NCI-H460 (cell line): Measurements from ENCODE around the gene RBM33. TPM values are rescaled to one million over a fixed set of nuclear protein-coding genes. Genes with fewer than 3 reads are reported as not detected.

Source experiments
- DNase-seq: peaks from one replicate; pipeline ENCODE4 v3.0.0-alpha.2; 2016; ENCODE audit warnings: low read depth; ENCODE audit errors: extremely low read depth
- total RNA-seq: library from RNA; depleted of rRNA; stranded (reverse); fragments of >200 nt; shearing (Covaris generic); gene quantifications from 2 replicates; pipeline ENCODE4 v1.2.3, GENCODE V29; 2014

Gene RBM33
- total RNA-seq, 1 experiment from 2014 or later = 20.9 TPM

DNA sequence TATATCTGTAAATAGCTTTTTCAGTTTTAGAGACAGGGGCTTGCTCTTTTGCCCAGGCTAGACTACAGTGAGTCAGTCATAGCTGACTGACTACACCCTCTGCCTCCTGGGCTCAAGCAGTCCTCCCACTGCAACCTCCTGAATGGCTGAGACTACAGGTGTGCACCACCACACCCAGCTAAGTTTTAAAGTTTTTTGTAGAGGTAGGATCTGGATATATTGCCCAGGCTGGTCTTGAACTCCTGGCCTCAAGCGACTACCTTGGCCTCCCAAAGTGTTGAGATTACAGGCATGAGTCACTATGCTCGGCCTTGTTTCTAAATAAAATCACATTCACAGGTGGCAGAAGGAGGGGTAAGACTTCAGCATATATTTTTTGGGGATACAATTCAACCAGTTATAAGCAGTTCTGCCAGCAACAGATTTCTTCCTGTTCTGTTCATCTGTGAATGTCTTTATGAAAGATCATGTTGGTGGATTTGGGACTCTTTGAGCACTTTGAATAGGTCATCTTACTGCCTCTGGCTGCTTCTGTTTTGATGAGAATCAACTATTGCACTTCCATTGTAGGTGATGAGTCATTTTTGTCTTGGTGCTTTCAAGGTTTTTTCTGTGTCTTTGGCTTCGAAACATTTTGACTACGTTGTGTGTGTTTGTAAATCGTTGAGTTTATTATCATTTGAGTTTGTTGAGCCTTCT is 15.7 kb downstream of the RBM33 start:
- no peak for DNase-seq

DNA sequence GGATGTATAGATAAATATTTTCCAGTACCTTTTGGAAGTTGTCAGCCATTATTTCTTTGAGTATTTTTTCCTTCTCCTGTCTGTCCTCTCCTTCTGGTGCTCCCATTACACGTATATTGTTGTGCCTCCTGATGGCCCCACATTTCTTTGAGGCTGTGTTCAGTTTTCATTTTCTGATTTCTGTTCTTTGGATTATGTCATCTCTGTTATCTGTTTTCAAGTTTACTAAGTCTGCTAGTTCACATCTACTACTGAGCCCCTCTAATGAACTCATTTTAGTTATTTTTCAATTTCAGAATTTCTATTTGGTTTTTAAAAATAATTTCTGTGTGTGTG is 16.3 kb downstream of the RBM33 start:
- no peak for DNase-seq

DNA sequence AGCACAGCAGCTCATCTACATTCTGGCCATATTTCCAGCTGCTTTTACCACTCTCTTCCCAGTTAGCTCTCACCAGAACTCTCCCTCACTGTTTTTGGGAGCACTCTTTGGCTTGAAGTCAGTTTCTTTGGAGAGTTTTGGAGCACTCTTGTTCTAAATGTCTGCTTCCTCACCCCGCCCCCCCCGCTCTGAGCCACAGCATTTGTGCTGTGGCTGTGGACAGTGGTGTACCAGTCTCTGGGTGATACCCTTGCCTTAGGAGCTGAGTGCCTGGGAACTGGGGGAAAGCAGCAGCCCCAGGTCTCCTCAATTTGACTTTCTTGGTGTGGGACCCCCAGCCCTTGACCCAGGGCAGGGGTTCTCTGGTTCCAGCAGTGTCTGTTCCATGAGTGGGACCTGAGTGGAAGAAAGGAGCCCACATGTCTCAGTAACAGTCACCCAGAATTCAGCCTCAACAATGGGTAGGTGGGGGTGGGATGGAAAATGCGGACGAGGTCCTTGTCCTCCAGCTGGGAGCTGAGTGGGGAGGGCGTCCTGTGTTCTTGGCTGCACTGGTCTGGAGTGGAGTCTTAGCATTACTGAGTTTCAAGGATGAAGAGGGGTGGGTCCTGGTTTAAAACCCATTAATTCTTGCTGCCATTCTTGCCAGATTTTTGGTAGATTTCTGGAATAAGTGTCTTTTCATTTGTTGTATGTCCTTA is 18.0 kb downstream of the RBM33 start:
- DNase-seq = no peak

DNA sequence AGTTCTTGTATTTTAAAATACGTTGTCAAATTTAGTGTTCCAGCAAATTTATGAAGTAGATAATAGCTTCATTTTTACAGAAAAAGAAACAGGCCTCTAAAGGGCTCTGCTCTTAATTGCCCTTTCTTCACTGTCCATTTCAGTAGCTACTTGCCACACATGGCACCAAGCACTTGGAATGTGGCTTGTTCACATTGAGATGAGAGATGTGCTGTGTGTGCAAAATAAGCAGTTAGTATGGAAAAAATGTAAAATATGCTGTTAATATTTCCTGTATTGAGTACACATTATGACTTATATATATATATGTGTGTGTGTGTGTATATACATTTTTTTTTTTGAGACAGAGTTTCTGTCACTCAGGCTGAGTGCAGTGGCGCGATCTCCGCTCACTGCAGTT is 19.5 kb downstream of the RBM33 start:
- DNase-seq = no peak

DNA sequence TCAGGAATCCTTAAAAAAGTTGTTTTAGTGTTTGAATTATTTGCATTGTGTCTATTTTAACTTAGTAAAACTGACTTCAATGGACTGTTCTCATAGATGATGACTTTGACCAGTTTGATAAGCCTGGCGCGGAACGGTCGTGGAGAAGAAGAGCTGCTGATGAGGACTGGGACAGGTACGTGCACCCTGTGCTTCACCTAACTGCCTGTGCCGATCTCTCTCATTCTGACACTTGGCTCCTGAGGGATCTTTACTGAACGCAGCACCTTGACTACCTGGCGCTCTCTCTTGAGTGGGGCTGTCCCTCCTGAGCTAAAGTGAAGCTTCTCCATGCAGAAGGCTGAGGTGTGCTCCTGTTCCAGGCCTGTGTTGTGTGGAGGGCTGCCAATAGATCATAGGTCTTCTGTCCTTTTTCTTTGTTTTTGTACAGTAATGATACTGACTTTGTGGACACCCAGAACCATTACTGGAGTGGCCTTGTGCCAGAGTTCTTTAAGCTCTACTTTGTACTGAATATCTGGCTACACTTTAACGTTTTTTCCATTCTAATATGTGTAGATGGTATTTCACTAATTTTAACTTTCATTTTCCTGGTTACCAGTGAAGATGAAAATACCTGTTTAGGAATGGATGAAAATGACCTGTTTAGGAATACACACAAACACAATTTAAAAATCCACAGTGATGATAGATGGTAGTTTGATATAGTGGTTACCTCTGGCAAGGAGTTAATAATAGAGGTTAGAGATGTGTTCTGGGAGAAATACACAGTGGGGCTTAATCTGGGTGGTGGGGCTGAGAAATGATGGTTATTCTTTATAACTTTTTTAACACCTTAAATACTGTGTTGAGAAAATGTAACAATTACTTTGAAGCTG is 20.9 kb downstream of the RBM33 start:
- no peak for DNase-seq

DNA sequence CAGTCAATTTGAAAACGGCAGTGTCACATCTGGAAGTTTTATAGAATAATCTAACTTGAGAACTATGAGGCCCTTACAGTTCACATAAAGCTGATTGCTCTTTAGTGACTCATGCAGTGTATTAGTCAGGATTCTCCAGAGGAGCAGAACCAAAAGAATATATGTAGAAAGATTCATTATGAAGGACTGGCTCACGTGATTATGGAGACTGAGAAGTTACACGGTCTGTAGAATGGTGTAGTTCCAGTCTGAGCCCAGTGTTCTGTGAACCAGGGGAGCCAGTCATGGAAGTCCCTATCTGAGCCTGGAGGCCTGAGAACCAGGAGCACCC is 21.5 kb downstream of the RBM33 start:
- peak; percentile 31 for DNase-seq

DNA sequence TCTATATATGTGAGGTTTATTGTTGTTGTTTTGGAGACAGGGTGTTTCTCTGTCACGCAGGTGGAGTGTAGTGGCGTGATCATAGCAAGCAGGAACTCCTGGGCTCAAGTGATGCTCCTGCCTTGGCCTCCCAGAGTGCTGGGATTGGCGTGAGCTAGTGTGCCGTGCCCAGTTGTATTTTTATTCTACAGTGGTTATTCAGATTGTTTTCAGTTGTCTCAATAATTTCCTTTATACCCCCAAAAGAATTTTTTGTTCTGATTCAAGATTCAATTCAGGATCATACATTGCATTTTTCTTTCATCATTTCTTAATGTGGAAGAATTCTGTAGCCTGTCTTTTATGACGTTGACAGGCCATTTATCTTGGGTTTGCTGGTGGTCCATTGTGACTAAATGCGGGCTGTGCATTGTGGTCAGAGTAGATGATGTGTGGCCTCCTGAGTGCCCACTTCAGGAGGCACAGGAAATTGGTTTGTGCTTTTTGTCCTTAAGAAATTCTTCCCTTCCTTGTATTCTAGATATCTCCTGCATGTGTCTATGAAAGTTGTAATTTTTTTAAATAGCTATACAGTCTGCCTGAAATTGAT is 22.9 kb downstream of the RBM33 start:
- DNase-seq = no peak

DNA sequence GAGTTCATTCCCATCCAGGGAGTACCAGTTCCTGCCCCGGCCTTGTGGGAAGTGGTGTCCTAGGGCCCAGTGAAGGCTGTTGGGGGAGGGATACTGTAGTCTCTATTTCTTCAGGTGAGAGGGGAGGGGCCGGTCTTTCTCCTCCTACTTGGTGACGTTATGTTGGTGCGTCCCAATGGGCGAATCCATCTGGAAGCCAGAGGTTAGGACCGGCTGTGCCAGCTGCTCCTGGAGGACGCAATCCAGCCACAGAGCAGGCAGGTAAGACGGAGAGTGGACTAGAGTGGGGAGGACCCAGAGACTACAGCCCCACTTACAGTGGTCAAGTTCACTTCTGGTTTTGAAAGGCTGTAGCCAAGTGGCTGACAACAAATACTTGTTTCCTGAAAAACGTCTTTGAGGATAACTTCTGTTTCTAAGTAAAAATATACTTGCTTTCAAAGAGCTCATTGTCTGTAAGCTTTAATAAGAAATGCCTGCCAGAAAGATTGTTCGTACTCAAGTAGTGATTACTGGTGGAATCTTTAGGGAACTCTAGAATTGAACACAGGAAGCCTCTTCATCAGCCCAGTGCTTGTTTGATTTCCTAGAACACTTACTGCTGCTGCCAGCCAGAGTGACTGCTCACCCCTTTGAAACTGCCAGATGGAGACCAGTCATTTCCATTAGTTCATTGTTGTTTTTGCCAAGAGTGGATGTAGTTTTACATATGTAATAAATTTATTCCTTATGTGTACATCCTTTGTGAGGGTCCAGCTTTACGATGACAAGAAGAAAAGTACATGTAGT is 25.4 kb downstream of the RBM33 start:
- DNase-seq = no peak

DNA sequence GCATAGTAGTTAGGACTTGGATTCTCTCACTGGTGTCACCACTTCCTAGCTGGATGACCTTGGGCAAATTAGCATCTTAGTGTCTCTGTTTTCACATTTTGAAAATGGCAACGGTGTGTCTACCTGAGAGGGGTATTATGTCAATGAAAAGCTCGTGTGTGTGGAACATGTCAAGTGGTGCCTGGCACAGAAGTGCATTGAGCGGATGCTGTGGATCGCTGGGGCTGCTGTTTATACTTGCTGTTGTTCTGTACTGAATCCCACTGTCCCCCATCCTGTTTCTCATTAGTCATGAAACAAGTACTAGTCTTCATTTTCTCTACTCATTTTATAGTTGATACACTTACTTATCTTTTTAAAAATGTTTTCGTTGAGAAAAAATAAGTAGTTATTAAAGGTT is 26.1 kb downstream of the RBM33 start:
- no peak for DNase-seq

DNA sequence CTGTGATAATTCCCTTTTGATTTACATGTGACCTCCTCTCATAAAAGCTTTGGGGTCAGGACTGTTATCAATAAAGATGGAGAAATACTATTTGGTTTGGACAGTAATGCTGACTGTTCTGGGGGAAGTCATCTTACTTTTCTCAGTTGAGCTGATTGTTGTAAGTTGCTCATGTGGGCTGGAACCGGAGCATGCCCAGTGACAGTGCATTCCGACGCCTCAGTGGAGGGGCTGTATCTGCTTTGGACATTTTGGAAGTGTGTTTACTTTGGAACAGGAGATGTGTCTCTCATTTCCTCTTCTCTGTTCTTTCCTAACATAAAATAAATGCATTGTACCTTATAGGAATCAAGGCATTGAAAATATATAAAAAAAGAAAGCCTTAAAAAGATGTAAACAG is 30.1 kb downstream of the RBM33 start:
- DNase-seq = no peak

DNA sequence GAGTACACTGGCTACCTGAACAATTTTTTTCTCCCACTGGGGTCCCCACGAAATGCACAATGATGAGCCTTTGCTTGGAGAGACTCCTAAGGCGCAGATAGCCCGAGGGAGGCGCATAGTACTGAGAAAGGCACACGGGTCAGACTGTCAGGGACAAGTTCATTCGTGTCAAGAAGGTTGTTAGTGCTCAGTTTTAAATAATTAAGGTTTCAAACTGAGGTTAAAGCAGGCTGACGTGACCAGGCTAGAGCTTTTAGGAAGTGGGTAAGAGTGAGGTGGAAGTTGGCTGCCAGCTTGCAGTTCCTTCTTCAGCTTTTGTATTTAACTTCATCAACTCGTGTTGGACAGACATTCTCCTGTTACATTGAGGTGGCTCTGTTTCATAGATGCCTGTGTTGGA is 31.6 kb downstream of the RBM33 start:
- no peak for DNase-seq

DNA sequence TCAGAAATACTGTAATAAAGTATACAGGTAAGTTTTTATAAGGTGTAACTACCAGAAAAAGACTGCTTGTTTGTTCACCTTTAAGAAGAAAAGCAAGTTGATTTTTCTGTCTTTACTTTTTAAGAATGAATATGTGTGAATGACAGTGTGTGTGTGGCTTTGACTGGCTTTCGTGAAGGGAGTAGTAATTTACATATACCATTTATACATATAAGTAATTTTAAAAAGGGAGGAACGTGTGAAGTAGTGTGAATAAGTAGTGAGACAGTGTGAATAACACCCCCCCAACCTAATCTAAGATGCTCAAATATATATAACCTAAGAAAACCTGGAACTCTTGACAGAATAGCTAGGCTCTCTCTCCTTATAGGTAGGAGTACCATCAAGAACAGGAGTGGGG is 33.2 kb downstream of the RBM33 start:
- DNase-seq = no peak

DNA sequence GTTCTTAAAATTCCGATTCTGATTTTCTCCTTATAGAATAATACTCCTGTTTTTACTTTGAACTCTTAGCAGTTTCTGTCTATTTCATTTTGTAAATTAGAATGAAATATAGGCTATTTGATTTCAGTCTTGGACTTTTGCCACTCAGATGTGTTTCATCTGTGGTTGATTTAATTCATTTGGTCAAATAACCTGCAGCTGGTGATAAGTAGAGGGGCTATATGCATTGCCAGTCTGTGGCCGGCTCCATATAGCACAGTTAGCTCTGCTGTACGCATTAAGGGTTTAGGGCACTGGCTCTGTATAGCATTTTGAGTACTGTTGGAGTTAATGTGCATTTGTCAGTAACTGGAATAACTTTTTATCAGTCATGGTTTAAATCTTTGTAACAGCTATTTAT is 35.7 kb downstream of the RBM33 start:
- no peak for DNase-seq

DNA sequence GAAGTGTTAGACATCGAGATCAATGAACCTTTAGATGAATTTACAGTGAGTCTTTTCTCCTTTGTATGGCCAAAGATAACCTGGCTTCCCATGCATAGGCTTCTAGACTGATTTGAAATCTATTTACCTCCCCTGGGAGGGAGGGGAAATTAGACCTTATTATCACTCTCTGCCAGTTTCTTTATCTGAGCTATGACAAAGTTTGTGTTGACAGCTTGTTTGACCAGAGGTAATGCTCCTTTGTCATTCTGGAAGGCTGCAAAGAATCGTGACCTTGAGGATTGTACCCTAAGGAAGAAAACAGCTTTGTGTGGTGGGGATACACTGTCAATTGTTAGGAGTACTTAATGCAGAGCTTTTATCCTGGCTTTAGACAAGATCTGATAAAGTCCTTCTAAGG is 36.4 kb downstream of the RBM33 start:
- DNase-seq = no peak

DNA sequence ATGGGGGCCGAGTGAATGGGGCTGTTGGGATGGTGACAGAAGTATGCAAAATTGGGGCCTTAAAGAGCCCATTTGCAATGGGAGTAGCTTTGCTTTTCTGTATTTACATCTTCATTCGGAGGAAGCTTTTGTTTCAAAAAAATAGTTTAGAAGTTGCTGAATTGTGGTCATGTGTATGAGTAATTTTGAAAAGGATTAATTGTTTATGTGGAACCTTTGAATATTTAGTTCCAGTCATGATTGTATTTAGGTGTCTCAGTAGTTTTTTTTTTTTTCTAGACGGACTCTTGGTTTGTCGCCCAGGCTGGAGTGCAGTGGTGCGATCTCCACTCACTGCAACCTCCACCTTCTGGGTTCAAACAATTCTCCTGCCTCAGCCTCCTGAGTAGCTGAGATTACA is 37.2 kb downstream of the RBM33 start:
- DNase-seq = no peak

DNA sequence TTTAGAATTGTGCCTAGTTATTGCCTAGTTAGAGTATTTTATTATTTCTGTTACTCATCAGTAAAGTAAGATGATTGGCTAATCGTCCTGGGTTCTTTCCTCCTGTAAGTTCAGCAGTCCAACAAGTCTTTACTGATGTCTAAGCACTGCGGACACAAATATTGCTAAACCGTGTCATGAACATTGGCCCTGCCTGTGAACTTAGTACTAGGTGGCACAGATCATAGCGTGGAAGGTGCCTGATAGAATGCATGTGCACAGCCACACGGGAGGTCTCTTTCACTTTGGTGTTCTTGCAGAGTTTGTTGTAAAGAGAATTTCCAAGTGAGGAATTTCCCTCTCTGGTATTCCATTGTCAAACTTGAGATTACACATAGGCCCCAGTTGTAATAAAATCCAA is 38.0 kb downstream of the RBM33 start:
- DNase-seq = no peak

DNA sequence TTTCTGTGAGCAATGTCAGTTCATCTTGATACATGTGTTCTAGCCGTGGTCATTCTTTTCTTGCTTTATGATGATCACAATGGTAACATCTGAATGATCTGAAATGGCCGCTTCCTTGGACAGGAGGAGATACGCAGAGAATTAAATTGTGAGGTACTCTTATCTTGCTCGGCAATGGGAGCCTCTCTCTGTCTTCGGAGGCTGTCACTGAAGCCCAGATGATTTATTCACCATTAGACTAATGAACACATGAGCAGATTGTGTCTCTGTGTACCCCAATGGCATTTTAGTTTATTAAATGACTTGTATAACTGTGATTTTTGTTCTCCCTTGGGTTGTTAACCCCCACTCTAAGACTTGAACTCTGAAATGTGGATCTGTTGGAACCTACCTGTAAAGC is 38.6 kb downstream of the RBM33 start:
- no peak for DNase-seq

DNA sequence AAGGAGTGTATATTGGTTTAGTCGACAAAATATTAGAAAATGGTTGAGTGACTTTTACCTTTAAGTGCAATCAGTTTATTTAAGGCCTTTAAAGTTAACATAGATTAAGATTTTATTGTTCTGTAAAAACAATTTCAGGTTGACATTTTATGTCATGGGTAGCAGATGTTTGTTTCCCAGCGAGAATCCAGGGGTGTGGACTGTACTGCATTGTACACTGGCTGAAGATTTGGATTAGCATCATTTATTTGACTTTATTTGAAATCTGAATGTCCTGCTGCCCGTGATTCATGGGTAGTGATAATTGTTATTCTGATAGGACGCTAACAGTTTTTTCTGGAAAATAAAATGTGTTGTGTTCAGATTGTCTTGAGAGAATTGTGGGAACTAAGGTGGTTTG is 39.3 kb downstream of the RBM33 start:
- DNase-seq = no peak

DNA sequence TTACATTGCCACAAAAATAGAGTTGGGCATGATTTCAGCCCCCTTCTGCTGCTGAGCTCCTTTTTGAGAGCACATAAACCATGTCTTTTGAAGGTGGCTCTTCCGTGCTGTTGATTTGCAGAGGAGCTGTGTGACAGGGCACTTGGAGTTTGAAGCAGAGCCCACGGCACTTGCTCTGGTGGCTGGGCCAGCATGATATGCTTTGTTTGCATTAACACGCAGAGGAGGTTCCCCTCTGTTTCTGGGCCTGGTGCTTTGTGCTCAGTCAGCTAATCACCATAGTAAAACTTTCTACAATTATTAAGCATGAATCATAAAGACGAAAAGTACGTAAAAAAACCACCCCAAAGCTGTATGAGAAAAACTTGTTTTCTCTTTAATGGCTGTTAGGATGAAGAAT is 40.1 kb downstream of the RBM33 start:
- no peak for DNase-seq

DNA sequence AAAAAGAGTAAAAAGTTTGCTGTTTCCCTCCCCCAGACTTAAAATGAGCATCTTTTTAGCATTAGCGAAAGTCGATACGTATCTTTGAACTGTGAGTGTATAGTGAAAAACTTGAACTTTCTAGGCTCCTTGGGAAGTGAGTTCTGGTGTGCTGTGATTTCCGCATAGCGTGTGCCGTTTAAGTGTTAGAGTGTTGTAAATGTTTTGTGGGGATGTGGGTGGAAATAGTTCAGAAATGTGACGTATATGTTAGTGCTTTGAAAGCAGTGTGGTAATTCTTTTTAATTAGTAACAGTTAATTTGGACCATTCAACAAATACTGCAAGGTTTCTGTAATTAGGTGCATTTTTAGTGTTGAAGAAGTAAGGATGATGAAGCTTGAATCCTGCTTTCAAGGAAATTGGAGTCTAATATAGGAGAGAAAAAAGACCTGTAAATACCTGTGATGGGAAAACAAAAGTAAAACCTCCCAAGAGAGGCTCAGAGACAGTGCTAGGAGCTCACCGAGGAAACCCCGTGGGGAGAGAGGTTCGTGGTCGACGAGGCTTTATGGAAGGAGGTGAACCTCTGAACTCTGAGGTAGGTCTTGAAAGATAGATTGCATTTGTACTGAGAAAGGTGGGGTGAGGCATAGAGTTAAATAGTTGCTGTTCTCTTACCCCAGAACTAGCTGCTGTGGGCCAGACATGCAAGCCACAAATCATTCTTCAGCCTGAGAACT is 40.8 kb downstream of the RBM33 start:
- no peak for DNase-seq
